Stimulated activated CD8-positive, alpha-beta memory T cell treated with anti-CD3 and anti-CD28 coated beads, Interleukin-12 subunit alpha, Interleukin-12 subunit beta, amount 100 ng/mL, for 4 hours (primary cell): Measurements from ENCODE around the gene PSMD1.
"Not testable (repeated sequence)": the region's sequence is repeated elsewhere in the genome, so short reads cannot be mapped to it uniquely, and the experiment has no call there.

Experiments
- DNase-seq: peaks from one replicate; pipeline ENCODE4 v3.0.0-alpha.2; 2020; ENCODE audit warnings: low read depth

The PSMD1 gene

DNA sequence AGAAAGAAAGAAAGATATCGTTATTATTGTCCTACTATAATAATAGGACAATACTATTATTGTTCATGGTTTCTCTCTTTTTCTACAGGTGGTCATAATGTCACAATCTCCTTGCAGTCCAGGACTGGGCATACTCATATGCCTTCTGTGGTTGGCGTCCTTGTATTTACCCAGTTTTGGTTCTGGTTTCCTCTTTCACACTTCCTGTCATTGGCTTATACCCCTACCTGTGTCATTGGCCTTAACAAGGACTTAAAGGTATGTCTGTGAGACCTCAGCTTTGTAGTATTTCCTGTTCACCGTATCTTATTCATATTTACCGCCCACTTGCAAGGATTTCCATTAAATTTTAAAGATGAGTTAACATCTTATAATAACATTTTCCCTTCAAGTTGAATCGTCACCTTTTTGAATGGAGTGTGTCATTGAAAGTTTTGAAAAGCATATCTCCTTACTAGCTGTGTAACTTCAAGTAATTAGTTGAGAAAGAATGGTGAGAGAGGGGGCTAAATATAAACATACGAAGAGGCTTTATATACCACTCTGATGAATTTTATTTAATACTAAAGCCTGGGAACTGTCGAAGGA, 104.7 kb downstream of the PSMD1 start:
- DNase-seq = no peak

DNA sequence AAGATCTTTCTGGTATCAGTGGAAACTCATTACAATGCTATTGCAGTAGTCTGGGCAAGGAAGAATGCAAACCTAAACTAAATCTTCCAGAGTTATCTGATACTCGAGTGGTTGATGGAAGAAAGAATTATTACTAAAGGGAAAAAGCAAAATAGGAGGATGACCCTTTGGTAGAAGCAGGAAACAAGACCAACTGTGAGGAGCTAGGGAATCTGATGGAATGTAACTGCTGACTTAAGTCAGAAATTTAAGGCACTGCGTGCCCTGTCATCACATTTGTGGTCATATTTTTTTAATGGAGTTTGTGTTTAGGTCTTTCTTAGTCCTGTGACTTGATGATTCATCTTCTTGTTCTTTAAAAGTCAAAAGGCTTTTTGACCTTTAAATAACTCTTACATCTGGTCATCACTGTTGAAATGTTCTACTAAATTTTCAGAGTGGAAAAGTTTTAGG, 105.2 kb downstream of the PSMD1 start:
- no peak for DNase-seq

DNA sequence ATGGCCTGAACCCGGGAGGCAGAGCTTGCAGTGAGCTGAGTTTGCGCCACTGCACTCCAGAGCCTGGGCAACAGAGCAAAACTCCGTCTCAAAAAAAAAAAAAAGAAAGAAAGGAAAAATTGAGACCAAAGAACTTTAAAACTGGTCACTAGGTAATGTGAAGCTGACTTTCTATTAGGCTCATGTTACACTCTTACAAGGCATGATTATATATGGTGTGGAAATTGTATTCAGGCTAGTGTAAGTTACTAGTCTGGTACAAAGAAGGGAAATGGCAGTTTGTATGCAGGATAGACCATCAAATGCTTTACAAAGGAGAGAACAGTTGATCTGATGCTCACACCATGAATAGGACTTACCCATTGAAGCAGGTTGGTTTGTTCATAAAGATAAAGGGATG, 106.3 kb downstream of the PSMD1 start:
- no peak for DNase-seq

DNA sequence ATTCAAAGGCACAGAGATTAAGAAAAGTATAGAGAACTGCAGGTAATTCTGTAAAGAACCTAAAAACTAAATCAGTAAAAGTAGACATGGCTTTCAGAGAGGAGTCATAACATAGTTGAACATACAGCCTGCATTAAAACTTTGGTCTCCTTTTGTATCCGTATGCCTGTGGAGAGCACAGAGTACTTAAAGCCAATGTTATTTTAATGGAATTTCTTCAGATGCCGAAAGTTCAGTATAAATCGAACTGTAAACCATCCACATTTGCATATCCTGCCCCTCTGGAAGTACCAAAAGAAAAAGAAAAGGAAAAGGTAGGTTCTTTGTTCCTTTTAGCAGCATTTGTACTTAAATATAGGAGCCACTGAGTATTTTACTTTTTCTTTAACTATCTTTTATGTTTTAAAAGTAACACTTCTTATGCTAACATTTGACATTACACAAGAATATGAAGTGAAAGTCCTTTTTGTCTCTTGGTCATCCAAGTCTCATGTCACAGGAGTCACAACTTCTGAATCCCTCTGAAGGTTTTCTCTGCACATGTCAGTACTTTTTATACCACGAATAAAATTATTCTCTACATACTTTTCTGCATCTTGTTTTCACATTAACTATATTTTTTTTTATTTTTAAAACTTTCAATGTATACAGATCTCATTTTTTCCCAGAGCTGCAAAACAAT, 106.9 kb downstream of the PSMD1 start:
- DNase-seq = no peak

DNA sequence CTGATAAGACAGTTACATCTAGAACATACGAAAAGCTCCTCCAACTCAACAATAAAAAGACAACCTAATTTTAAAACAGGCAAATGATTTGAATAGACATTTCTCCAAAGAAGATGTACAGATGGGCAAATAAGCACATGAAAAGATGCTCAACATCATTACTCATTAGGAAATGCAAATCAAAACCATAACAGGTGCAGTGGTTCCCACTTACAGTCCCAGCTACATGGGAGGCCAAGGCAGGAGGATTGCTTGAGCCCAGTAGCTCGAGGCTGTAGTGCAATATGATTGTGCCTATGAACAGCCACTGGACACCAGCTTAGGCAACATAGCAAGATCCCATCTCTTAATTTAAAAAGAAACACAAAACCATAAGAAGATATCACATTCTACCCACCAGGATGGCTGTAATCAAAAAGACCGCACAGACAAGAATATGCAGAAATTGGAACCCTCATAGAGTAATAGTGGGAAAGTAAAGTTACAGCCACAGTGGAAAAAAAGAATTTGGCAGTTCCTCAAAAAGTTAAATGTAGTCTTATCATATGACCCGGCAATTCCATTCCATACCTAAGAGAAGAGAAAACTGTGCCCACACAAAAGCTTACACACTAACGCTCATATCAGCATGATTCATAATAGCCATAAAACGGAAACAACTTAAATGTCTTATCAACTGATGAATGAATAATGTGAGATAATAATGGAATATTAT, 111.2 kb downstream of the PSMD1 start:
- DNase-seq = no peak

DNA sequence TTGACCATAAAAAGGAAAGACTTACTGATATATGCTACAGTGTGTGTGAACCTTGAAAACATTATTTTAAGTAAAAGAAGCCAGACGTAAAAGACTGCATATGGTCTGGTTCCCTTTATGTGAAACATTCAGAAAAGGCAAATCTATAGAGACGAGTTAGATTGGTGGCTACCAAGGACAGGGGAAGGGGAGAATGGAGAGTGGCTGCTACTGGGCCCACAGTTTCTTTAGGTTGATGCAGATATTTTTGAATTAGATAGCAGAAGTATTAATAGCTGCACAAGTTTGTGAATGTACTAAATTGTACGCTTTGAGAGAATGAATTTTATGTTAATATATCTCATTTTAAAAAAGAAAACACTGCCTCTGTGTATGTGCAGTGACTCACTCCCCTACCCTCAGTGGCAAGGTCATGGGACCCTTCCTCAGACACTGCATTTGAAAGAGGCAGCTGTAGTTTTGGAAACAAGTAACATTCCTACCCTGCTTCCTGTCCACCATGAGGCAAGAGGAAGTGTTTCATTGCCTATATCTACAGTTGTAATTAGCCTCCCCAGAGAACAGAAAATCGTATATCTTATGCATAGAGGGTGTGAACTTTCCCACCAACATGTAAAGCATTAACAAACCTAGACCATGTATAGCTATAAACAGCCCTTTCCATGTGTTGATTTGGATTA, 111.9 kb downstream of the PSMD1 start:
- DNase-seq = no peak

DNA sequence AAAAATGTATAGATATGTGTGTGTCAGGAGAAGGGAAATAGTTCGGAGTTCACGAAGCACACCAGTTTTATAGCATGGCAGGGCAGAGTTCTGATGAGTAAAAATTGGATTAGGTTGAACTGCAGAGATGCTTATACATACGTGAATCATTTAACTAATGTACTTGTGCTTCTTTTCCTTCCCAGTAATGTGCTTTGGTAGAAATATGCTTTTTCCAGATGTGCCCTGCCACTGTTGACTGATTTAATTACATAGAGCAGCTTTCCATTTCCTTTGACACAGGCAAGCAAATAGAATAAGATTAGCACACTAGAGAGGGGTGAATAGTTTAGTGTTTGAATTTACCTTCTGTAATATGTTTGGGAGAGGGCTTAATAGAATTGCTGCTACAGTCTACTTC, 112.8 kb downstream of the PSMD1 start:
- no peak for DNase-seq

DNA sequence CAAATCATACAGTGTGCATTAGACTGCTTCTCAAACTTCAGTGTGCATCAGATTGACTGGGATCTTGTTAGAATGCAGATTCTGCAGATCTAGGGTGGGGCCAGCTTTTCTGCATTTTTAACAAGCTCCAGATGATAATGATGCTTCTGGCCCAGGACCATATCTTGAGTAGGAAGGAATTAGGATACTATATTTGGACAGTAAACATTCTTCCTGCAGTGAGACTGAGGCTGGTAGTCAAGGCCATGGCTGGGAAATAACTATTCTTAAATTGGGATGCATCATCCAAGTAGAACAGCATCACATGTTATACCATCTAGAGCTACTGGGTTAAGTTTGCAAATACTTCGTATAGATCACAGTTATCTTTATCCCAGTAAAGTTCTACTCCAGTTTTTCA, 113.4 kb downstream of the PSMD1 start:
- DNase-seq = no peak

DNA sequence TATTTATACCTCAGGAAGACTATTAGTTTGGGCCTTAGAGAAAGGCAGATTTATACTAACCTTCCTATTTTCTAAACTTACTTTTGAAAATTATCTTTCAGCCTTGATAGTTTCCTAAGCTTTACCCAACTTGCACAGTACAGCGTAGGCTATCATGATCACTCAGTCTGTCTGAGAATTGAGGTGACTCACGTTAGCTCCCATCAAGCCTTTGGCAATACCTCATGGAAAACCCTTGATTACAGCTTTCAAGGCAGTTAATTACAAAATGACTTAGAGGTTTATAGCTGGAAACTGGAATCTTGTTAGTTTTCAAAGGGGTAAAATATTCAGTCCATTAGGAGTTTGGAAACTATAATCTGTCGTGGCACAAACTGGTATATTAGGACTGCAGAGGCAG, 115.4 kb downstream of the PSMD1 start:
- DNase-seq = no peak

DNA sequence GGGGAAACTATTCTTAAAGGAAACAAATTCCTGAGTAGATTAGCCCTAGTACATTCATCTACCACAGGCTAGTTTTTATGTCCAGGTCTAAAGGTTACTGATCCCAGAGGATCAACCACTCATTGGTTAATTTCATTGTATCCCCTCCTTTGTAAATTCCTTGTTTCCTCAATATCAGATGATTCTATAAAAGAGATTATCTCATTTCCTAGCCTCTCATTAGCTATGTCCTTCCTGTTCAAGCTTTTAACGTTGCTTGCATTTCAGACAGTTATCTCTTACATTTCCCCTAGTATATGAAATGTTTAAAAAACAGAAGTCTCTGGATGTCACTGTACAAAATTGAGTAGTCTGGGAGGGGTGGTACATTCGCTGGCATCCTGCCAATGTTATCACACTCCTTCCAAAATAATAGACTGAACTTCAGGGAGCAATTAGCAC, 117.6 kb downstream of the PSMD1 start:
- DNase-seq = no peak

DNA sequence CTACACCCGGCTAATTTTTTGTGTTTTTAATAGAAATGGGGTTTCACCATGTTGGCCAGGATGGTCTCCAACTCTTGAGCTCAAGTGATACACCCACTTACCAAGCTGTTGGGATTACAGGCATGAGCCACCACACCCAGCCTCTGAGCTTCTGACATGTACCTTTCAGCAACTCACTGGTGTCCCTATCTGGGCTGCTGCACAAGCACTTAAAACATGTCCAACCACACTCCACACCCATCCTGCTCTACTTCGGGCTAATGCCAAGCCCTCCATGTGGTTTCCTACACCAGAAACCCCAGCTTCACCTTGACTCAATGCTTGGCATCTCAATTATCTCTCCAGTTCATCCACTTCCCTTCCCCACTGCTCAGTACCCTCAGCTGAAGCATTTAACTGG, 119.4 kb downstream of the PSMD1 start:
- DNase-seq = no peak

DNA sequence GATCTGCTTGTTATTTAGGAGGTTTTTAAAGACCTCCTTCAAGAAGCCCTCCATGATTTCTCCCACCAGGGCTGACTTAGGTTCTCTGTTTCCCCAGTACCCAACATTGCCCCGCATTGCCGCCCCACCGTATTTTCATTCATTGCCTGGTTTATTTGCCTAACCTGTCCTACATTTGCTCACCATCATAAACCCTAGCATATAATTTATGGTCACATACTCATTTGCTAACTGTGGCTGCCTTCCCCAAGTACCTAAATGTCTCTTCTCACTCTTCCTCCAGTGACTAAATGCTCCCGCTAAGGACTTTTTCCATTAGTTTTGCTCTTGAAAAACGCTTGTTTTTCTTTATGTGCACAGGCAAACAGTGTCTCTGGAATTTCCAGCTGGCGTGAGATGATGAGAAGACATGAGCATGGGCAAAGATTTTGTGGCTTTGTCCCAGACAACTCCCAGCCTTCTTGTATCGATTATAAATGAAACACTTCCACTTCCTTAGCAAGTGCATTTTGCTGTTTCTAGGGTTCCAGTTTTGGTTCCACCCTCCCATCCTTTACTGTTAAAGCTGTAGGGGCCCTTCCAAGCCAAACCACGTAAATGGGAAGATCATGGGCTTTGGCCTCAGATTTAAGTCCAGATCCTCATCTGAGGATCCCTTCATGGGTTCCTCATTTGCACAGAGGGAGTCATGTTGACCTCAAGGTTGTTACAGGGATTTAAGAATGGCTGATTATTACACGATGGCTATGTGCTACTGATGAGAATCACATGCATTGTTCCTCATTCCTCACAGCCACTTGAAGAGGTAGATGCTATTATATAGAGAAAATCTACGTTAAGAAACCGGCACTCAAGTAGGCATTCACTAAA, 120.7 kb downstream of the PSMD1 start:
- DNase-seq = no peak

DNA sequence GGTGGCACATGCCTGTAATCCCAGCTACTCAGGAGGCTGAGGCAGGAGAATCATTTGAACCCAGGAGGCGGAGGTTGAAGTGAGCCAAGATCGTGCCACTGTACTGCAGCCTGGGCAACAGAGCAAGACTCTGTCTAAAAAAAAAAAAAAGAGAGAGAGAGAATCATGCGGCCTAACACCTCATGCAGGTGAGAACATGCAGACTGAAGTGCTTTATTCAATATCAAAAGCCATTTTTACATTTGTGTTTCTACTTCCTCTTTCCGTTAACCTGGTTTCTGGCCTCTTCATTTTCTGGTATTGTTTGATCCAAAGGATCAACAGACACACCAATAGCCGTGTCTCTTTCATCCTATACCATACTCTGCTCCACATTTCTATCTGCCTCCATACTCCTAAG, 122.1 kb downstream of the PSMD1 start:
- not testable (repeated sequence) for DNase-seq

DNA sequence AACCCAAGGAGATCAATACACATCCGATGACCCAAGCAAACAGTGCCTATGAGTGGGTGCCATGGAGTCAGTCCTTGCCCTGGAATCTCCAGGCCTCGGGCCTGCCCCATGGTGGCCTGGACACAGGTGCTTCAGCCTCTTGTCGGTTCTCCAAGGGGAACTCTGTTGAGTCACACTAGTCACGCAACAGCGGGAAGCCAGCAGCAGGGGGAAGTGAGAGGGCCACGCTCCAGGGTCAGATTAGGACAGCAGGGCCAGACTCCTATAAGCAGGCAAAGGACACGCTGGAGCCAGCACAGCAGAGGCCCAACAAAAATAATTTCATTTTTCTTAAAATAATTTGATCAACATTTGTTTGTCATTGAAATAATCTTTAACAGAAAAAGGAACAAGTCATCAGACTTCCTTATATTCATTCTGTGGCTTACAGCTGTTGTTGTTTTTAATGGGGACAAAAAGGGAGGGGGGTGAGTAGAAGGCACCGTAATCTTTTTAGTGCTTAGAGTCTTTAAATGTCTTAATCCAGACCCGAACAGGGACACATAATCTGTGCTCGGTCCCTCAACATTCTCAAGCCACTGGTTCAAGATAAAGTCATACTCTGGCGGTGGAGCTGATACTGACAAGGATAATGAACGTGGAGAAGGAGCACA, 125.3 kb downstream of the PSMD1 start:
- DNase-seq = no peak

DNA sequence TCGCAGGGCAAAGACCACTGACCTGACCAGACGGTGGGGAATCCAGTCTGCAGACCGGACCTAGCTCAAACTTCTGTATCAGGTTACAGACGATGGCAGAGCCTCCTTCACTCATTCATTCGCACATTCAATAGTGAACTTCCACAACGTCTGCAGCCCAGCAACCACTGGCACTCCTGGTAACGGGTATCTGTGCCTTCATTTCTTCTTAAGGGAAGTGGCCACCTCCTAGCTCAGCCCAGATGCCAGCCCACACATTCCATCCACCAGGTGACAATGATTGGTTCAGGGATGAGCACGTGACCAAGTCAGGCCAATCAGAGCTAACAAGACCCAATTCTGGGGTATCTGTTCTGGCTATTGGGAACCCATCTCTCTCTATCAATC, 125.8 kb downstream of the PSMD1 start:
- no peak for DNase-seq

DNA sequence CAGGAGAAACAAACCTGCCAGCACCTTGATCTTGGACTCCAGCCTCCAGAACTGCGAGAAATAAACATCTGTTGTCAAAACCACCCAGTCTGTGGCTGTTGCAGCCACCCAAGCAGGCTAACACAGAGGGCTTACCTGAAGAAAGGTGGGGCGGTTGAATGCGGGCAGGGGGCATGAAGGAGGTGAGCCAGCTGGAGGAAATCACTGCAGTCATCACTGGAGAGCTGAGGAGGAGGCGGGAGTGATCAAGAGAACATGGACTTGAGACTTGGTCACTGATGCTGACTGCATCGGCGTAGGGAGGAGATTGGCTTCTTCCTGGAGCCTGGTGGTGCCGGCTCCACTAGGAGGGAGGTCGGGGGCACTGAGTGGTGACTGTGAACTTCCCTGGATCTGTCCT, 127.2 kb downstream of the PSMD1 start:
- DNase-seq = no peak

DNA sequence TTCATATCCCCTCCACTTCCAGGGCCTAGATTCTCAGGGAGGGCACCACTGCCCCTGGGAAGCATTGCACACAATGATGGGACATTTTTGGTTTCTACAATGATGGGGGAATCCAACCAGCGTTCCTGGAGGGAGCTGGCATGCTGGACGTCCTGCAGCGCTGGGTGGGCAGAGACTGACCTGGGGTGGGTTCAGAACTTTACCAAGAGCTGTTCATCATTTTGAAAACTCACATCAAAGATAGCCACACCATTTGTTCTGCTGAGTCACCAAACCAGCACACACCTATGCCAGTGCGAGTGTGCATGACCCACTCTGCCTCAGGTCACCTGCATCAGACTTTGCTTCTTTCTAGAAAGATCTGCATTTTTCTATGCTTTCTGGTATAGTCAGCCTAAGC, 127.7 kb downstream of the PSMD1 start:
- DNase-seq = no peak

DNA sequence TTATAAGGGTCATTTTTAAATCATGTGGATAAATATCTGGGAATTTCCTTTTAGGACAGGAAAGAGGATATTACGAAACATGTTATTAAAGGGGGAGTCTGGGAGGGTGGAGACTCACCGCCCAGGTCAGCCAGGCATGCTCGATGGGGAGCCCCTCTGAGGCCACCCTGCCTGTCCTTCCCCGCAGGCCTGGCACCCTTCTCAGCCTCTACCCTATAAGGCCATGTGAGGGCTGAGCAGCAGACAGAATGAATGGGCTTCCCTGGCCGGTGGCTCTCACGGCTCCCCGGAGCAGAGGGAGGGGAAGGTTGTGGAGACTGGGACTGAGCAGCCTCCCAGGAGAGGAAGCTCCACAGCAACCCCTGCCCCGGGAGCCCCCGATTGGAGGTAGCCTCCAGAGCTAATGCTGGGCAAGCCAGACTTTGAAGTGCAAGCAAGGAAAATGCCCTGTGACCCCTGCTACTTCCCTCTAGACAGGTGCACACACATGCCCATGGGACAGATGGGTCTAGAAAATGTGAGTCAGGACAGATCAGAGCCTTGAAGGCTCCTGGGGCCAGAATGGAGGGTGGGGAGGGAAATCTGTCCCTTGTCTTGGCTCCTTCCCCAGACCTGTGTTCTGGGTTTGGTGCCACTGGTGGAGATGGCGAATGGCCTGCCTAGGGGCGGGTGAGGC, 128.5 kb downstream of the PSMD1 start:
- DNase-seq = no peak

DNA sequence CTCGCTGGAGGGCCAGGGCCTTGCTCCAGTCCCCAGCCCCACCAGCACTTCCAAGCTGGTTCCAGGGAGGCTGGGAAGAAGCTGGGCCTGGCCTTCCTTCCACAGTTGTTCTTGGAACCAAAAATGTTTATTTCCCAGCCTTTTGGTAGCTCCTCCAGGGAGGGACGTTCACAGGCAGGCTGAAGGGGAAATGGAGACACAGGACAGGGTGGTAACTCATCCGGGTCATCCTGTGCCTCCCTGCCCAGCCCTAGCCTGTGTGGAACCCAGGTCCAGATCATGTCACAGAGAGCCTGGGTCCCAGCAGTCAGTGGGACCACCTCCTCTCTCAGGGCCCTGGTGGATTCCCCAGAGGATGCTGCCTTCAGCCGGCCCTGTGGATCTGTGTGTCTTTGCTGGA, 129.2 kb downstream of the PSMD1 start:
- no peak for DNase-seq

DNA sequence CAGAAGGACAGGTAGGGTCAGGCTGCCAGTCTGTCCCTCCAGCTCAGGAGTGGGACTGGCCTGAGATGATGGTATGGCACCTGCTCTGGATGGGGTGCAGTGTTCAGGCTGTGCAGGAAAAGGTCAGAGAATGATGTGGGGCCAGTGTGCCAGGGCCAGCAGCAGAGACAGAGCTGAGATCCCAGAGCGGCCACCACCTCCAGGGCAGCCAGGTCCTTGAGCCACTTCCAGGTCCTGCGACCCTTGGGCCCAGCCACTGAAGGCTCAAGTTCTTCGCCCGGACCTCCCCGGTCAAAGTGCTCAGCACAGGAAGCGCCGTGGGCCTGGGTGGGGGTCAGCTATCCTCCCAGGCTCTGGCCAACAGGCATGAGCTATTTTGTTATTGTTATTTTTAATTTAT, 129.7 kb downstream of the PSMD1 start:
- DNase-seq = no peak
